ENCODE measurements around the gene ACER3. TPM values are rescaled to one million over a fixed set of nuclear protein-coding genes. Genes with fewer than 3 reads are reported as not detected.

ACER3 gene
- polyA plus RNA-seq, 1 donor from 2014 or later: 14.9 TPM

DNA sequence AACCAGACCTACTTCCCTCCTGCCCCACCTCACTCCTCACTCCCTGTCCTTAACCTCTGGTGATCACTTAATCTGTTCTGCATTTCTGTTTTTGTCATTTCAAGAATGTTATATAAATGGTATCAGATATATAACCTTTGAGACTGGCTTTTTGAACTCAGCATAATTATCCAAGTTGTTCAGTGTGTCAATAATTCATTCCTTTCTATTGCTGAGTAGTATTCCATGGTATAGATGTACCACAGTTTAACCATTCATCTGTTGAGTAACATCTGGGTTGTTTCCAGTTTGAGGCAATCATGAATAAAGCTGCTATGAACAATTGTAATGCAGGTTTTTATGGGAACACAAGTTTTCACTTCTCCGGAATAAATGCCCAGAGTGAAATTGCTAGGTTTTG lies 138.9 kb downstream of the ACER3 start:
- no peaks in the 10 kb centered on the region for H3K79me2 ChIP-seq (replicated peaks; ENCODE audit: insufficient read depth, low read length)
- TF ChIP-seq MXI1 (conservative IDR thresholded peaks at IDR 0.05; ENCODE audit: poor library complexity, severe bottlenecking) (no peak), RAD21 (conservative IDR thresholded peaks at IDR 0.05) (no peak), EP300 (conservative IDR thresholded peaks at IDR 0.05; ENCODE audit: poor library complexity, severe bottlenecking) (no peak), POLR2AphosphoS5 (IDR thresholded peaks at IDR 0.05) (no peak), EZH2 (IDR thresholded peaks at IDR 0.05; ENCODE audit: borderline replicate concordance, insufficient read depth, low read length, poor library complexity, severe bottlenecking) (no peak), TAF1 (IDR thresholded peaks at IDR 0.05; ENCODE audit: low read depth) (no peak), SMC3 (conservative IDR thresholded peaks at IDR 0.05; ENCODE audit: poor library complexity) (no peak)
- TF ChIP-seq, protein P1, sequence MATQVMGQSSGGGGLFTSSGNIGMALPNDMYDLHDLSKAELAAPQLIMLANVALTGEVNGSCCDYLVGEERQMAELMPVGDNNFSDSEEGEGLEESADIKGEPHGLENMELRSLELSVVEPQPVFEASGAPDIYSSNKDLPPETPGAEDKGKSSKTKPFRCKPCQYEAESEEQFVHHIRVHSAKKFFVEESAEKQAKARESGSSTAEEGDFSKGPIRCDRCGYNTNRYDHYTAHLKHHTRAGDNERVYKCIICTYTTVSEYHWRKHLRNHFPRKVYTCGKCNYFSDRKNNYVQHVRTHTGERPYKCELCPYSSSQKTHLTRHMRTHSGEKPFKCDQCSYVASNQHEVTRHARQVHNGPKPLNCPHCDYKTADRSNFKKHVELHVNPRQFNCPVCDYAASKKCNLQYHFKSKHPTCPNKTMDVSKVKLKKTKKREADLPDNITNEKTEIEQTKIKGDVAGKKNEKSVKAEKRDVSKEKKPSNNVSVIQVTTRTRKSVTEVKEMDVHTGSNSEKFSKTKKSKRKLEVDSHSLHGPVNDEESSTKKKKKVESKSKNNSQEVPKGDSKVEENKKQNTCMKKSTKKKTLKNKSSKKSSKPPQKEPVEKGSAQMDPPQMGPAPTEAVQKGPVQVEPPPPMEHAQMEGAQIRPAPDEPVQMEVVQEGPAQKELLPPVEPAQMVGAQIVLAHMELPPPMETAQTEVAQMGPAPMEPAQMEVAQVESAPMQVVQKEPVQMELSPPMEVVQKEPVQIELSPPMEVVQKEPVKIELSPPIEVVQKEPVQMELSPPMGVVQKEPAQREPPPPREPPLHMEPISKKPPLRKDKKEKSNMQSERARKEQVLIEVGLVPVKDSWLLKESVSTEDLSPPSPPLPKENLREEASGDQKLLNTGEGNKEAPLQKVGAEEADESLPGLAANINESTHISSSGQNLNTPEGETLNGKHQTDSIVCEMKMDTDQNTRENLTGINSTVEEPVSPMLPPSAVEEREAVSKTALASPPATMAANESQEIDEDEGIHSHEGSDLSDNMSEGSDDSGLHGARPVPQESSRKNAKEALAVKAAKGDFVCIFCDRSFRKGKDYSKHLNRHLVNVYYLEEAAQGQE (IDR thresholded peaks at IDR 0.05; ENCODE audit: borderline replicate concordance): no peak
- TF ChIP-seq, protein P2, sequence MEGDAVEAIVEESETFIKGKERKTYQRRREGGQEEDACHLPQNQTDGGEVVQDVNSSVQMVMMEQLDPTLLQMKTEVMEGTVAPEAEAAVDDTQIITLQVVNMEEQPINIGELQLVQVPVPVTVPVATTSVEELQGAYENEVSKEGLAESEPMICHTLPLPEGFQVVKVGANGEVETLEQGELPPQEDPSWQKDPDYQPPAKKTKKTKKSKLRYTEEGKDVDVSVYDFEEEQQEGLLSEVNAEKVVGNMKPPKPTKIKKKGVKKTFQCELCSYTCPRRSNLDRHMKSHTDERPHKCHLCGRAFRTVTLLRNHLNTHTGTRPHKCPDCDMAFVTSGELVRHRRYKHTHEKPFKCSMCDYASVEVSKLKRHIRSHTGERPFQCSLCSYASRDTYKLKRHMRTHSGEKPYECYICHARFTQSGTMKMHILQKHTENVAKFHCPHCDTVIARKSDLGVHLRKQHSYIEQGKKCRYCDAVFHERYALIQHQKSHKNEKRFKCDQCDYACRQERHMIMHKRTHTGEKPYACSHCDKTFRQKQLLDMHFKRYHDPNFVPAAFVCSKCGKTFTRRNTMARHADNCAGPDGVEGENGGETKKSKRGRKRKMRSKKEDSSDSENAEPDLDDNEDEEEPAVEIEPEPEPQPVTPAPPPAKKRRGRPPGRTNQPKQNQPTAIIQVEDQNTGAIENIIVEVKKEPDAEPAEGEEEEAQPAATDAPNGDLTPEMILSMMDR (IDR thresholded peaks at IDR 0.05; ENCODE audit: poor library complexity, severe bottlenecking): no peak
- no peaks in the 10 kb centered on the region for H3K9me3 ChIP-seq (ENCODE audit: low read length)
- no peaks in the 10 kb centered on the region for H3K36me3 ChIP-seq (ENCODE audit: insufficient read depth, low read length)
- H3F3A ChIP-seq (ENCODE audit: insufficient read depth, low read length, poor library complexity, severe bottlenecking): no peaks in the 10 kb centered on the region
- no peak overlapping the region for H3K9ac ChIP-seq (ENCODE audit: low read length)
- H3K9me2 ChIP-seq (ENCODE audit: insufficient read depth, low read length): no peaks in the 10 kb centered on the region
- H3K4me3 ChIP-seq (ENCODE audit: low read length): no peak overlapping the region
- H3K27me3 ChIP-seq (ENCODE audit: insufficient read depth, low read depth, low read length): no peaks in the 10 kb centered on the region
- H2AFZ ChIP-seq (ENCODE audit: low read depth, low read length): no peak overlapping the region
- H4K20me1 ChIP-seq (ENCODE audit: insufficient read depth): no peaks in the 10 kb centered on the region
- no peak overlapping the region for H3K27ac ChIP-seq (ENCODE audit: low read length)
- H3K4me2 ChIP-seq (ENCODE audit: low read length): no peak overlapping the region

GRCh38 chr11:77001613-77002012 lies 140.9 kb downstream of the ACER3 start:
- Histone ChIP-seq H4K20me1 (ENCODE audit: insufficient read depth) (no peaks in the 10 kb centered on the region), H3K27me3 (ENCODE audit: insufficient read depth, low read depth, low read length) (no peaks in the 10 kb centered on the region), H3K79me2 (replicated peaks; ENCODE audit: insufficient read depth, low read length) (no peaks in the 10 kb centered on the region), H3K4me3 (ENCODE audit: low read length) (no peak overlapping the region), H3K36me3 (ENCODE audit: insufficient read depth, low read length) (no peaks in the 10 kb centered on the region), H2AFZ (ENCODE audit: low read depth, low read length) (no peak overlapping the region), H3K9me3 (ENCODE audit: low read length) (no peaks in the 10 kb centered on the region), H3K9me2 (ENCODE audit: insufficient read depth, low read length) (no peaks in the 10 kb centered on the region), H3K9ac (ENCODE audit: low read length) (no peak overlapping the region), H3F3A (ENCODE audit: insufficient read depth, low read length, poor library complexity, severe bottlenecking) (no peaks in the 10 kb centered on the region), H3K4me2 (ENCODE audit: low read length) (no peak overlapping the region), H3K27ac (ENCODE audit: low read length) (no peak overlapping the region)
- TF ChIP-seq RAD21 (conservative IDR thresholded peaks at IDR 0.05) (no peak), EZH2 (IDR thresholded peaks at IDR 0.05; ENCODE audit: borderline replicate concordance, insufficient read depth, low read length, poor library complexity, severe bottlenecking) (no peak)
- TF ChIP-seq, protein P1 (IDR thresholded peaks at IDR 0.05; ENCODE audit: borderline replicate concordance): no peak
